DMS79 (cell line): ENCODE measurements around the gene NCOA1.

Experiments used
- DNase-seq: peaks from one replicate; lab custom pipeline; 2025; lab: John Stamatoyannopoulos, UW

Gene NCOA1

DNA sequence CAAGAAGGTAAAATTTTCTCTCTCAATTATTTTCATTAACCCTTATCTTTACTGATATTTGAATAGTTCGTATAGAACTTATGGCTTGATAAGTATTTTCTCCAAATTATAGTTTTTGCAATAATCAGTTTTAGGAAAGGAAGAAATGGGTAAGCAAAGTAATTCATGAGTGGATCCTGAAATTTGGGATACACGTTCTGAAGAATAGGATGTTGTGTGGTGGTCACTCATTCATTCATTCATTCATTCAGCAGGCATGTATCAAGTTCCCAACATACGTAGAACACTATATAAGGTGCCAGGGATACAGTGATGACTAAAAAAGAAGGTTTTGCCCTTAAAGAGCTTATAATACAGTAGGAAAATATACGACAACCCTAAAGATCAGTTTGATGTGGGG, 206.7 kb downstream of the NCOA1 start:
- no peak for DNase-seq

DNA sequence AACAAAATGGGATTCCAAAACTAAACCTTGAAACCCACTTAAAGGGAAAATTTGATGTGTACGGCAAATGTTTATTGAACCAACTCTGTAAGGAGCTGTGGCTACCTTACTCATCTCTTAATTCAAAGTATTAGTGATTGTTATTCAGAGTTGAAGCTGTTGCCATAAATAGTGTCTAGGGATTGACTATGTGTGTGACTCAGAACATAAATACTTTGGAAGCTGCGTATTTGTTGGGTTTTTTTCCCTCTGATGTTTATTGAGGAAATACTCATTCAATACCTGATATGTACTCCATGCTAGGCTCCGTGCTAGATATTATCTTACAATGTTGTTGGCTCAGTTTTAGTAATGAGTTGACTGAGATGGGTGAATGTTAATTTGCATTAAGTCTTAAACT, 211.7 kb downstream of the NCOA1 start:
- DNase-seq = no peak

DNA sequence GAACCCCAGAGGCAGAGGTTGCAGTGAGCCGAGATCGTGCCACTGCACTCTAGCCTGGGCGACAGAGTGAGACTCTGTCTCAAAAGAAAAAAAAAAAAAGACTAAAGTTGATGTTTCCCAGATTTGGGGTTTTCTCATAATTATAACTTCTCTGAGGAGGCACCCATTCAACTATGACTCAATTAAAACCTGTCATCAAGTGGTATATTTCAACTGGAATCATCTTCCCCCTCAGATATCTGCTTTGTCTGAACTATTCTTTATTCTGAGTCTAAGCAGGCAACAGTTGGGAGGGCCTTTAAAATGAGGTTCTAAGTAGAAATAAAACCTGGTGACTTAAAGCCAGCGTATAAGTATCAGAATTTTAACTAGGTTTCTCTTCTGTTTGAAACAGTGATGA, 213.6 kb downstream of the NCOA1 start:
- no peak for DNase-seq

DNA sequence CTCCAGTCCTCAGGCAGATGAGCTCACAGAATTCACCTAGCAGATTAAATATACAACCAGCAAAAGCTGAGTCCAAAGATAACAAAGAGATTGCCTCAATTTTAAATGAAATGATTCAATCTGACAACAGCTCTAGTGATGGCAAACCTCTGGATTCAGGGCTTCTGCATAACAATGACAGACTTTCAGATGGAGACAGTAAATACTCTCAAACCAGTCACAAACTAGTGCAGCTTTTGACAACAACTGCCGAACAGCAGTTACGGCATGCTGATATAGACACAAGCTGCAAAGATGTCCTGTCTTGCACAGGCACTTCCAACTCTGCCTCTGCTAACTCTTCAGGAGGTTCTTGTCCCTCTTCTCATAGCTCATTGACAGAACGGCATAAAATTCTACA, 216.1 kb downstream of the NCOA1 start:
- no peak for DNase-seq

DNA sequence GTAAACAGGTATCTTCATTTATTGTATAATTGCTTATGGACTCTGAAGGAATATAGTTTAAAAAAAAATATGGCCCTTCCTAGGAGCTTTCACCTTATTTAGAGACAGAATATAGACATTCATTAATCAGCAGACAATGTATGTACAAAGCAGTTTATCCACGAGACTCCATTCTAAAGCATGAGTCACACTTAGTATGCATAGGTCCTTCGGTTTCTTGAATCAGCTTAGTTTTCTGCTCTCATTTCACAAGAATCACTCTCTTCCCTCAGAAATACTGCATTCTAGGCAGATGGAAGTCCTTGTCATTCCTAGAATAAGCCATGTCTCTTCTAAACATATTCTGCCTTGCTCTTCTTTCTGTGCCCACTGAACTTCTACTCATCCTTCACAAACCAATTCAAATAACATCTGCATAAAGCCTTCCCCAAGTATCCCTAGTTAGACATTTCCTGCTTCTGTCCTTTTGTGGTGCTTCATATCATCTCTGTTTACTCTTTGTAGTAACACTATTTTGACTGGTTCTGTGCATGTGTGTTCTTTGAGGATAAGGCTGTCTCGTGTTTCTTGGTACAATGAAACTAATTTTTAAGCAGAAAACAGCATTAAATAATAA, 217.6 kb downstream of the NCOA1 start:
- DNase-seq = no peak

DNA sequence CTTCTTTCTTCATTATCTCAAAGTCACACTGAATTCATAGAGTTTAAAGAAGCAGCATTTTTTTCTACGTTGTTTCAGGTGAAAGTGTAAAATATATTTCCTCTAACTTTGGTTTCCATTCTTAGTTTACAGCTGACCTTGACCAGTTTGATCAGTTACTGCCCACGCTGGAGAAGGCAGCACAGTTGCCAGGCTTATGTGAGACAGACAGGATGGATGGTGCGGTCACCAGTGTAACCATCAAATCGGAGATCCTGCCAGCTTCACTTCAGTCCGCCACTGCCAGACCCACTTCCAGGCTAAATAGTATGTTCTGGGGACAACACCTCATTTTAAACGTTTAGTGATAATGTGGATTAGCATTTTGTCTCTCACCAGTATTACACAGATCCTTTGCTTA, 219.8 kb downstream of the NCOA1 start:
- DNase-seq = no peak

DNA sequence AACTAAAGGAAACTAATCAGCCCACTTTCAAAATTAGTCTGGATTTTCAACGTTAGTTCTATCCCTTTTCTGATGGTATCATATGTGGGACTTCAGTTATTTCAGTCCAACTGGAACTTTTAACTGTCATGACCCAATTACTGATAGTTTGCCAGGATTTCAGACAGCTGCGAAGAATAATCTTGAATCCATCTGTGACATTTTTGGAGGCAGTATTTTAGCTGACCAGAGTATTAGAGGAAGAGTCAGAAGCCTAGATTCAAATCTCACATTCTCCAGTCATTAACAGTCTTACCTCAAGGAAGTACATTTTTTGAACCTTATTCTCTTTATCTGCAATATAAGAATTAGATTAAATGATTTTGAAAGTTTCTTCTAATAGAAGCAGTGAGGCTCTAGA, 220.8 kb downstream of the NCOA1 start:
- no peak for DNase-seq

DNA sequence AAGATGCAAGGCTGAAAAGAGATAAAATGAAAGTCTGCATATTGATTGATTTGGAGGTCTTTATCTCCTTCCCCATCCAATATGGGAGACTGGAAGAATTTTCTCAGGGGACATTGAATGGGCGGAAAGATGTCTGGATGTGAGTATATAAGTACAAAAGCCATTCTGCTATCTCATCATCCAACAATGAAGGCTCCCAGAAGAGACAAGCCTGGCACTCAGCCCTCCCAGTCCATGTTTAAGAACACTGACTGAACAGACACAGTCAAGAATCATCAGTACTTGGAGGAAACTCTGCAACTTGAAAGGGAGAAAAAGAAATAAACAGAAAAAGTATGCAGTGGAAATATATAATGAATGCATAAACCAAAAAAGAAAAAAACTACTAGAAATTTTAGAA, 221.2 kb downstream of the NCOA1 start:
- no peak for DNase-seq

DNA sequence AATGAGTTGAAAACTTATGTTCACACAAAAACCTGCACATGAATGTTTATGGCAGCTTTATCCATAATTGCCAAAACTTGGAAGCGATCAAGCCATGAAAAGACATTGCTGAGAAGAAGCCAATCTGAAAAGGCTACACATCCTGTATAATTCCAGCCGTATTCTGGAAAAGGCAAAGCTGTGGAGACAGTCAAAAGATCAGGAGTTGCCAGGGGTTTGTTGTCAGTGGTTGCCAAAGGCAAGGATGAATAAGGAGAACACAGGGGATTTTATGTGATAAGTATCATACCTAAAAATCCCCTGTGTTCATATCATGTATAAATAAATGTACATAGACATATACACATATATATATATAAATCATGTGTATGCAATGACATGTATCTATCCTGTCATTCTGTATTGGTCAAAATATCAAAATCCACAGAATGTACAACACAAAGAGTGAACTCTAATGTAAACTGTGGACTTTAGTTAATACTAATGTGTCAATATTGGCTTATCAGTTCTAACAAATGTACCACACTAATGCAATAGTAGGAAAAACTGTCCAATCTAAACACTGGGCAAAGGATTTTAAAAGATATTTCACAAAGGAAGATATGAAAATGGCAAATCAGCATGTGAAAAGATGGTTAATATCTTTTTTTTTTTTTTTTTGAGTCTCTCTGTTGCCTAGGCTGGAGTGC, 226.4 kb downstream of the NCOA1 start:
- no peak for DNase-seq

DNA sequence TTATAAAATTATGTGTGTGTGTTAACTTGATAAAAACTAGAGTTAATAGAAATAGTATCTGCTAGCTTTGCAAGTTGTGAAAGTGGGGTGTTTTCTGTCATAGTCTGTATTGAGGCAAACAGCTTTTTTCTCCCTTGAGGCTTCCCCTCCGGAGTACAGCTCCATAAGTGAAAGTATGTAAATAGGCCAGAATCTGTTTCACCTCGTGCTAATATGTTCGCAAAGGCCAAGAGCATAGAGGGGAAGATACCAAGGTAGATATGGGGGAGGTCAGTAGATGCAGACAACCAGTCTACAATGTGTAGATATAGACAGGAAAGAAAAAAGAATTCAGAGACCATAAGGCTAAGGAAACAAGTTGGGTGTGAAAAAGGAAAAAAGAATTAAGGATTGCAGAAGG, 229.3 kb downstream of the NCOA1 start:
- no peak for DNase-seq

DNA sequence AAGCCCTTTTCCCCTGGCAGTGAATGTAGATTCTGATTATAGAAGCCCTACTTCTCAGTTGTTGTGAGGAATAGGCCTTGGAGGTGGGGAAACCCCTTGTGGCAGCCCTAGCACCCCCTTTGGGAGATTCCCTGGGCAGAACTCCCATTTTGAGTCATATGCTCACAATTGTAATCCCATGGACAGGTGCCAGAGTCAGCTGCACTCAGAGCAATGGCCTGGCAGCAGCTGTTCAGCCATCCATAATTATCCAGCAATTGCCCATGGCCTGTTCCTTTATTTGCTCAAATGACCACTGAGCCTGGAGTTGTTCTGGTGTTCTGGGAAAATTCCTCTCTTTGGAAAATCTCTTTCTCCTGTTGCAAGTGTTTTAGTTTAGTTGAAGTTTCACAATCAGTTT, 230.4 kb downstream of the NCOA1 start:
- DNase-seq = no peak

DNA sequence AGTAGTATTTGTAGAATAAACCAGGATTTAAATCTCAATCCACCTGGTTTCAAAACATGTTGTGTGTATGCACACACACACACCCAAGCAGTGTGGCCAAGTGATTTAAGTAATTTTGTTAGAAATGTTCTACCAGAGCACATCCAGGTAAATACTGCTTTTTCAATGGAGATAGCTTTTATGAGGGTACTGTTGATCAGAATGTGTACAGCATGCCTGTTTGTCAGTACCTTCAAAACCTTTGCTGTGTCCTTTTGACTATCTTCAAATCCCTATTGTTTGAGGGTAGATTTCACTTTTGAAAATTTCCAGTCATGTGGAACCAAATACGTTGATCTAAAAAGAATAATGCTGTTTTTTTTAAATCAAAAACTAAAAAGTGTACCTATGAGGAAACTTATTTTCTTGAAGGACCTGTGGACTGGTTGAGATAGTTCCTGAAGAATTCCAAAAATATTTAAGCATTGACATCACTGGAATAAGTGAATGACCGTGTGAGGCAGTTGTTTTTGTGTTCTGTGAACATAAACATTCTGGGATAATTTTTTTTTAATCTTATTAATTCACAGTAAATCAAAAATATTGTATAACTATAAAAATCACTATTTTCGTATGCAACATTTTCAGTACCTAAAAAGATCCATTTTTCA, 231.2 kb downstream of the NCOA1 start:
- no peak for DNase-seq

DNA sequence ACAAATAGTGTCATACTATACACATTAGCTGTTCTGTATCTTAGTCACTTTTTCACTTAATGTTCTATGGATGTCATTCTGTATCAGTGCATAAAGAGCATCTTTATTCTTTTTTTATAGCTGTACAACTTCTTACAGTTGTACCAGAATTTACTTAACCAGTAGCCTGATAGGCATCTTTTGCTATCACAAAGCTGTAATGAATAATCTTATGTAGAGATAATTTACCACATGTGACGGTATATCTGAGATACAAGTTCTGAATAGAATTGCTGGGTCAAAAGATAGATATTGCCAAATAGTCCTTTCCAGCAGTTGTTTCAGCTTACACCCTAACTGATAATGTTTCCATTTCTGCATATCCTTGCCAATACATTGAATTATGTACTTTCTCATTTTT, 232.1 kb downstream of the NCOA1 start:
- DNase-seq = no peak

DNA sequence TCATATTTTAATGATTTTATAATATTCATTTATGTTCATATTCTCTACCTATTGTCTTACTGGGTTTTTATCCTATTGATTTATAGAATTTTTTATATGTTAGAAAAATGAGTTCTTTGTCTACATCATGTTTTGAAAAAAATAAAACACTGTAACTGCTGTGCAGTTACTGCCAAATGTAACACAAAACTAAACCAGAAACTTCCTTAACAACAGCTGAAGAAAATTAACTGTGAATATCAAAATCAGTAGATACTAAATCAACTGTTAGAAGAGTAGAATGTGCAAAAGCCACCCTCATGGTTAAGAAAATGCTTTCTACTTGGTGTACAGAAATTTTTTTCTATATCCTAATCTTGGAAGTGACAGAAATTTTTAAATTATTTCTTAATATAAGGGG, 232.6 kb downstream of the NCOA1 start:
- DNase-seq = no peak

DNA sequence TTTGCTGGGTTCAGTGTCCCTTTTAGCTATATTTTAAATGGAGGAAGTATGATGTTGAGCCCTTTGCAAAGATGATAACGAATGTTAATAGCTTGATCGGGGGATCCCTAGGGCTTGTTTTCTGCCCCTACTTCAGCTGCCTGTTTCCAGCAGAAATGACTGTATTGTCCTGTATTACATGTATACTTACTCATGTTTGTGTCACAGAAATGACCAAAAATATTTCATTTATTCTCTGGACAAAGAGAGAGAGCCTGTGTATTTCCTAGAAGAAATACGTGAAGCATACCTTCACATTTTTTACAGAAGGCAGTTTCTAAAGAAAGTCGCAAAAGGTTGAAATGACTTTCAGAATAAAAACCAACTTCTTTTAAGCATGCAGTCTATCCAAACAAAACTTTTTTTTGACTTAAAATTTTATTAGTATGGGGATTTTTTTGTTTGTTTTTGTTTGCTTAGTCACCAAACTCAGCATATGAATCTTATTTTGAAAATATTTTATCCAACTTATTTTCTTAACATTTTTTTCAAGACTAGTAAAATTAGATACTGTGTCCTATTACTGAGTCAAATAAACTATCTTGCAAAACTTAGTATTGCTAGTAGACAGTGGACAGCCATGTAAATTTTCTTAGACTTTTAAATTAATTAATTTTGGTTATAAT, 233.2 kb downstream of the NCOA1 start:
- no peak for DNase-seq

DNA sequence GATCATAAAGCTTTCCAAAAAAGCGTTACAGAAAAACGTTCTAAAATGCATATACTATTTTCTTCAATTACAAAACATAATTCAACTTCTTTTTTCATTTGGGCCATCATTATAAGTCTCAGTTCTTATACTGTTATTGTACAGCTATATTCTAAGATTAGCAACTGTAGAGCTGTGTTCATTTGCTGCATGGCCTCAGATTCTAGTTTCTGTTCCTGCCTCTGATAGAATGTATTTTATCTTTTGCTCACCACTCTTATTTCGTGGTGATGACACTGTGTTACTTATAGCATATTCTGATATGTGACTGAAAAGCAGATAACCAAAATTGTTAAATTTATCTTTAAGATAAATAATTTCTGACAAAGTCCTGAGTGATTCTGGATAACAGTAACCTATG, 234.9 kb downstream of the NCOA1 start:
- DNase-seq = no peak

DNA sequence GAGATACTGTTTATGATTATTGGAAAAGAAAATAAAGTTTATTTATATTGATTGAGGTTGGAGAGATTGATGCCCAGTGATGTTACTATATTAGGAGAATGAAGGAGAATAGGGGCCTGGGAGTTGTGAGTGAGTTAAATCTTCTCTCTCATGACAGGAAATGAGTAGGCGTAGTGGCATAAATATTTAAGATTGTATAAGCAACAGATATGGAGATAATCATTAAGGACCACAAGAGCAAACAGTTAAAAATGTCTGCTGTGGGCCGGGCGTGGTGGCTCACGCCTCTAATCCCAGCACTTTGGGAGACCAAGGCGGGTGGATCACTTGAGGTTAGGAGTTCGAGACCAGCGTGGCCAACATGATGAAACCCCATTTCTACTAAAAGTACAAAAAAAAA, 239.4 kb downstream of the NCOA1 start:
- no peak for DNase-seq

DNA sequence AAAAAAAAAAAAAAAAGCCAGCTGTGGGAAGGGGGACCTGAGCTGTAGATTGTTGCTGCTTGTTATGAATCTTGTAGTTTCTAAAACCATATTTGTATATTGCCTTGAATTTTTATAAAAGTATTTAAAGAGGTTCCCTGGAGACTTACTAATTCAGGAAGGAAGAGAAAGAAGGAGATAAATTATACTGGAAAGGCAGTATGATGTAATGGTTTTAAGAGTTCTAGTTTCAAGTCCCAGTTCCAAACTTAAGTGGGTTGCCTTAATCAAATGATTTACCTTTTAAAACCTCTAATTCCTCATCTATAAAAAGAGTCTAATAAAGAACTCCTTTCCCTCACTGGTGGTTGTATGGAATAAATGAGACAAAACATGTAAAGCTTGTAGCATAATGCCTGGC, 240.0 kb downstream of the NCOA1 start:
- DNase-seq = no peak

DNA sequence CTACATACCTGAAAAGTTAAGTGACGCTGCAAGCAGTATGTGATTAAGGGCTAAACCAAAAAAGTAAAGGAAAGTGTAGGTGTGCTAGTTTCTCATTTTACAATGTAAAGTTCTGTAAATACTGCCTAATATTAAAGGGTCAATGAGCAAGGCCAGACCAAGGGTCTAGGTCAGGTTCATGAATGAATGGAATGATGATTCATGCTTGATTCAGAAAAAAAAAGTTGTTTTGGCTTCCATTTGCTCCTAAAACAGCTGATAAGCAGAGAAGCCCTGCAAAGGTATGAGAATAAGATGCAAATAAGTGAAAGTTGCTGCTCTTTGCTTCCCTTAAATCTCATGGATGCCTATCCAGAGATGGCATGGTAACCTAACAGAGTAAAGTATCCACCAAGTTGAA, 240.9 kb downstream of the NCOA1 start:
- DNase-seq = no peak

DNA sequence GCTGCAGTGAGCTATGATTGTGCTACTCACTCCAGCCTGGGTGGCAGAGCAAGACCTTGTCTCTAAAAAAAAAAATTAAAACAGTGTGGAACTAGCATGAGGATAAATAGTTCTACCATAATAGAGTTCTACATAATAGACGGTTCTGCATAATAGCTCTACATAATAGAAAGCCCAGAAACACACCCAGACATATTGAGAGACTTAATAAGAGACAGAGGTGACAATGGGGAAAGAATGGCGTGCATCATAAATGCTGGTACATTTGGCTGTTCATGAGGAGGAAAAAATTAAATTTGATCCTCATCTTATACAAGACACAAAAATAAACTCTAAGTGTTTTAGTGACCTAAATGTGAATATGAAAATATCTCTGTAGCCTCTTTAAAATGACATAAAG, 243.7 kb downstream of the NCOA1 start:
- no peak for DNase-seq

DNA sequence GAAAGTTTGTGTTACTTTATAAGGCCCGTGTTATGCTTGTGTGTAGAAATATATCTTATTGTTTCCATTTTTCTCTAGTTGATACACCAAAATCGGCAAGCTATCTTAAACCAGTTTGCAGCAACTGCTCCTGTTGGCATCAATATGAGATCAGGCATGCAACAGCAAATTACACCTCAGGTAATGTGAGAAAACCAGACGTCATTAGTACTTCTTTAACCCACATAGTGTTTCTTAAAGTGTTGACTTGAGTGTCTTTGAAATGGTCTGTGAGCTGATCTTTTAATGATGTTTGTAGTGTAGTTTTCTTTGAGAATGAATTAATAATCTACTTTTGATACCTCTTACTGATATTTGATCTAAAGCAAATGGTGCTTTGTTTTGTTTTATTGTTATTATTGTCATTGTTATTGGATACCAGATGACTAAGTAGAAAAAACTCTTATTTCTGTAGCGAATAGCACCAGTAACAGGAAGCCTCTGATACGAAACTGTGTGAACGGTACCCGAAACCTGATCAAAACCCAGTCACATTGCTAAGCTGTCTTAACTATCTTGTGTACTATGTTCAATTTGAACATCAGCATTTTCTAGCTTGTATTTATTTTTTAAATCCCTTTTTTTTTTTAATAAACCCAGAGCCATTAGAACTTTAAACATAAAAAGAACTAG, 248.4 kb downstream of the NCOA1 start:
- DNase-seq = no peak

DNA sequence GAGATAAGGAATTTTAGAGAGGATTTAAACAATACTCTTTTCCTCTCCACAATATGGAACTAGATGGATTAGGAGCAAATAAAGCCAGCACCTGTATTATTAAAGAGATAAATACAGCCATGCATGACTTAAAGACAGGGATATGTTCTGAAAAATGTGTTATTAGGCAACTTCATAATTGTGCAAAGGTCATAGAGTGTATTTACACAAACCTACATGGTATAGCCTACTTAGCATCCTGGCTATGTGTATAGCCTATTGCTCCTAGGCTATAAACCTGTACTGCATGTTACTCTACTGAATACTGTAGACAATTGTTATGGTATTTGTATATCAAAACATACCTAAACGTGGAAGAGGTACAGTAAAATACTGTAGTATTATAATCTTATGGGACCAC, 249.1 kb downstream of the NCOA1 start:
- DNase-seq = no peak

DNA sequence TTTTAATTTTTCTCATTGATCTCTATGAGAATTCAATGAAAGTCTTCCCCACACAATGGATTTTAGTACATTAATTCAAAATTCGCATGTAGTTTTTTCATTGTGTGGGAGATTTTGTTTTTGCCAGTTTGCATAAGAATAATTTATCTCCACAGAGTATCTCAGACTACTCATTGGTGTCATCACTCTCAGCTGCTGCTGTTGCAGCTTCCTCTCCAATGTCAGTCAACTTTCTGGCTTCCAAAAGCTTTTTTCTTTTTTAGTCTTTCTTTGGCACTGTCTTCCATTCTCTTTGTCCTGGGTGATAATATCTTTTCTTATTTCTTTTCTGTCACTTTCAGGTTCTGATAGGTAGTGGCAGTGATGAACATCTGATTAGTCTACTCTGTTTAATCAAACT, 251.7 kb downstream of the NCOA1 start:
- DNase-seq = no peak
